CD14-positive monocyte (primary cell): ENCODE measurements around the gene NCMAP. TPM values are rescaled to one million over a fixed set of nuclear protein-coding genes. Genes with fewer than 3 reads are reported as not detected.

Source experiments
- DNase-seq, 3 donors: peaks; one replicate each; pipeline ENCODE4 v3.0.0-alpha.2; 2011 to 2022
- H2AFZ ChIP-seq: 2 replicates; pipeline ENCODE4 v1.6.0; 2012; ENCODE audit warnings: mild to moderate bottlenecking, low read depth, low read length, inconsistent platforms; ENCODE audit not compliant: insufficient read depth, poor library complexity, severe bottlenecking
- H3K27ac ChIP-seq, 2 donors: 1 replicate in 1 of 2; 2 replicates in 1 of 2; pipeline ENCODE4 v1.5.1; 2012 to 2013; ENCODE audit warnings: low read length in 2 of 2, control low read depth in 1 of 2, inconsistent platforms in 1 of 2, low read depth in 1 of 2, mild to moderate bottlenecking in 1 of 2
- H3K27me3 ChIP-seq, 2 donors: one replicate each; pipeline versions ENCODE4 v1.6.0 to v1.6.1; 2011 to 2013; ENCODE audit warnings: low read length in 2 of 2; ENCODE audit not compliant: control insufficient read depth in 2 of 2, insufficient read depth in 2 of 2
- H3K36me3 ChIP-seq, 2 donors: replicated peaks in 1 of 2; 1 replicate in 1 of 2; 2 replicates in 1 of 2; pipeline versions ENCODE4 v1.5.1 to v1.6.1; 2012 to 2013; ENCODE audit warnings: low read length in 2 of 2, control low read depth in 1 of 2, inconsistent platforms in 1 of 2, mild to moderate bottlenecking in 1 of 2; ENCODE audit not compliant: insufficient read depth in 2 of 2, control insufficient read depth in 1 of 2
- H3K4me1 ChIP-seq, 2 donors: 1 replicate in 1 of 2; 2 replicates in 1 of 2; pipeline versions ENCODE4 v1.5.1 to v1.6.1; 2012 to 2013; ENCODE audit warnings: low read length in 2 of 2, control low read depth in 1 of 2, inconsistent platforms in 1 of 2, mild to moderate bottlenecking in 1 of 2, moderate library complexity in 1 of 2; ENCODE audit not compliant: insufficient read depth in 2 of 2, control insufficient read depth in 1 of 2
- H3K4me2 ChIP-seq: replicated peaks from 2 replicates; pipeline ENCODE3; 2012; ENCODE audit warnings: low read length, moderate library complexity, mild to moderate bottlenecking; ENCODE audit not compliant: poor library complexity, severe bottlenecking; ENCODE audit errors: extremely low read depth
- H3K4me3 ChIP-seq, 3 experiments: fragments of 200-600 bp in 1 of 3; sonication (generic) in 1 of 3; replicated peaks in 1 of 3; 1 replicate in 2 of 3; 2 replicates in 1 of 3; pipeline ENCODE4 v1.5.1; 2011 to 2013; ENCODE audit warnings: low read length in 3 of 3, mild to moderate bottlenecking in 3 of 3, control low read depth in 2 of 3, low read depth in 2 of 3, inconsistent platforms in 1 of 3, moderate library complexity in 1 of 3
- H3K79me2 ChIP-seq: 2 replicates; pipeline ENCODE4 v1.6.0; 2012; ENCODE audit warnings: mild to moderate bottlenecking, control low read depth, inconsistent platforms, low read length, moderate library complexity; ENCODE audit not compliant: insufficient read depth
- H3K9ac ChIP-seq: 2 replicates; pipeline ENCODE4 v1.6.0; 2017; ENCODE audit warnings: low read length, mild to moderate bottlenecking; ENCODE audit not compliant: insufficient read depth, poor library complexity, severe bottlenecking
- H3K9me3 ChIP-seq, 2 donors: replicated peaks in 1 of 2; 1 replicate in 1 of 2; 2 replicates in 1 of 2; pipeline versions ENCODE4 v1.5.1 to v1.6.1; 2012 to 2013; ENCODE audit warnings: low read length in 2 of 2, control low read depth in 1 of 2; ENCODE audit not compliant: control insufficient read depth in 1 of 2, insufficient read depth in 1 of 2
- H4K20me1 ChIP-seq: 2 replicates; pipeline ENCODE4 v1.6.0; 2012; ENCODE audit warnings: mild to moderate bottlenecking, low read length, control low read depth, moderate library complexity; ENCODE audit not compliant: insufficient read depth
- H3K27ac Mint-ChIP-seq, 7 donors: one replicate each; pipeline ENCODE4 v1.8.0; 2020; ENCODE audit warnings: mild to moderate bottlenecking in 7 of 7, mixed read lengths in 7 of 7, moderate library complexity in 6 of 7, inconsistent platforms in 2 of 7
- H3K27me3 Mint-ChIP-seq, 3 donors: one replicate each; pipeline ENCODE4 v1.8.0; 2021 to 2022; ENCODE audit warnings: low read depth in 3 of 3, mild to moderate bottlenecking in 3 of 3, mixed read lengths in 3 of 3, moderate library complexity in 3 of 3, inconsistent platforms in 1 of 3
- H3K36me3 Mint-ChIP-seq, 2 donors: one replicate each; pipeline ENCODE4 v1.8.0; 2020; ENCODE audit warnings: mixed read lengths in 2 of 2, inconsistent platforms in 1 of 2, mild to moderate bottlenecking in 1 of 2
- H3K4me1 Mint-ChIP-seq: one replicate; pipeline ENCODE4 v1.8.0; 2020; ENCODE audit warnings: mild to moderate bottlenecking, mixed read lengths
- H3K4me3 Mint-ChIP-seq, 2 donors: one replicate each; pipeline ENCODE4 v1.8.0; 2020; ENCODE audit warnings: mild to moderate bottlenecking in 2 of 2, mixed read lengths in 2 of 2, moderate library complexity in 1 of 2
- H3K9me3 Mint-ChIP-seq, 7 donors: one replicate each; pipeline ENCODE4 v1.8.0; 2020 to 2022; ENCODE audit warnings: mixed read lengths in 7 of 7, mild to moderate bottlenecking in 6 of 7, moderate library complexity in 6 of 7, inconsistent platforms in 2 of 7
- WGBS: methylation state at CpG from one replicate; pipeline ENCODE4 v1.1.5; 2013; ENCODE audit warnings: missing lambda C conversion rate; ENCODE audit not compliant: insufficient coverage; 5-methylcytosine and 5-hydroxymethylcytosine counted together
- intact Hi-C, 2 donors: fragments of 100-400 bp; cut with micrococcal nuclease; formaldehyde crosslinking; loops; one replicate each; pipeline versions ENCODE4 v1.15.0 to v1.15.1; 2023
- polyA minus RNA-seq: library from RNA; depleted of rRNA, polyadenylated mRNA; stranded (reverse); fragments of >200 nt; gene quantifications from 2 replicates; pipeline ENCODE4 v1.2.3, GENCODE V29; 2012
- polyA plus RNA-seq, 3 donors: library from polyadenylated mRNA; depleted of rRNA in 1 of 3; unstranded in 2 of 3; stranded (reverse) in 1 of 3; fragments of 300-500 nt in 2 of 3; fragments of >200 nt in 1 of 3; fragmentation: Illumina TruSeq in 2 of 3; gene quantifications; 1 replicate in 2 of 3; 2 replicates in 1 of 3; pipeline ENCODE4 v1.2.3, GENCODE V29; 2012 to 2021
- total RNA-seq, 12 experiments: library from RNA in 1 of 12; stranded (reverse) in 1 of 12; fragments of 120-200 nt in 1 of 12; gene quantifications; one replicate each; pipeline ENCODE4 v1.2.4 and lab custom pipeline; 2013 to 2026; ENCODE audit warnings: mixed read lengths in 6 of 12, inconsistent platforms in 1 of 12
- TF ChIP-seq, protein P1 (sequence below): fragments of 200-600 bp; IDR thresholded peaks from one replicate; pipeline ENCODE4 v1.8.0; 2022; ENCODE audit warnings: antibody characterized with exemption, mild to moderate bottlenecking

NCMAP gene, protein sequence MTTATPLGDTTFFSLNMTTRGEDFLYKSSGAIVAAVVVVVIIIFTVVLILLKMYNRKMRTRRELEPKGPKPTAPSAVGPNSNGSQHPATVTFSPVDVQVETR
- total RNA-seq (2013), result not detected
- not detected for polyA plus RNA-seq
- not detected in 2 replicates for polyA minus RNA-seq
- total RNA-seq (lab: John Stamatoyannopoulos, UW), result 0 to 1.2 (median 0.08) reads per million in 11 experiments

DNA sequence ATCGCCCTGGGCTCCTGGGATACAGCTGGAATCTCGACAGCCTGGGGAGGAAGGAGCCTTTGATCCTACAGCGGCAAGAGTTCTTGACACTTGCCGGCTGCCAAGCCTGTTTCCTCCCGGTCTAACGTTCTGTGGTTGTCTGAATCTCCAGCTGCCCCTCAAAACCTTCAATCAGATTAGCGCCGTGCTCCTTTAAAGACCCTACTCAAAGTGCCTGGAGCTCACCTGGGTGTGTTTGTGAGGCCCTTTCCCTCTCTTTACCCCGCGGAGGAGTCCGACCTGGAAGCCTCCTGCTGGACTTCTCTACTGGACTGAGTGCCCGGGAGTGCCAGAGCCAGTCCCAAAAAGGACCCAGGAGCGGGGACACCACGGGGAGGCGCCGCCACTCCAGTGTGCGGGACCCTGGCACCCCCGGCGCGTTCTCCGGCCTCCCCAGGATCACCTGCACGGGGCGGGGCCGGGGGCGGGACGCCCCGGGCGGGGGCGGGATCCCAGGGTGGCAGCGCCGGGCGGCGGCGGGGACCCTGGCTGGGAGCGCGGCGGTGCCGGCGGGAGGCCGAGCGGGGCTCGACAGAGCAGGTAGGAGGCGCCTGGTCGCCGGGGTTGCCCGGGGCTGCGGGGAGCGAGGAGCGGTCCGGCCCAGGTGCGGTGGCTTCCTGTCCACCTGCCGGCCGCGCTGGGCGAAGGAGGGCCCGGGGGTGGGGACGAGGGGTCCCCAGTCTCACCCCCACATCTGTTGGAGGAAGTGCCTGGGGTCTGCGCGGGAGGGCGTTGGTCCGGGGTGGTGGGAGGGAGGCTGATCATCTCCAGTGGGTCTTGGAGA is at the start of gene NCMAP:
NCMAP (plus strand) TSS at position 497 of the 823 bp plus-strand sequence. CDS start 39,344 bp downstream, outside the sequence.
- Histone ChIP-seq H3K9me3 (peaks cover 0 to 8% of the 10 kb centered on the region in 2 donors), H3K27me3 (peaks cover 26 to 49% of the 10 kb centered on the region in 2 donors), H3K36me3 (no peaks in the 10 kb centered on the region), H3K9ac (peak within 1 kb of the TSS; percentile 15), H4K20me1 (no peaks in the 10 kb centered on the region), H3K4me3 (no peak within 1 kb of the TSS), H3K27ac (no peak within 1 kb of the TSS), H3K79me2 (no peaks in the 10 kb centered on the region), H2AFZ (peak within 1 kb of the TSS; percentile 41), H3K4me1 (peaks cover 6 to 23% of the 10 kb centered on the region in 2 donors), H3K4me2 (peak within 1 kb of the TSS; percentile 15)
- H3K9me3 Mint-ChIP-seq, result peaks cover 0 to 8% (median 3%) of the 10 kb centered on the region in 7 donors
- peaks cover 41 to 66% (median 41%) of the 10 kb centered on the region in 3 donors for H3K27me3 Mint-ChIP-seq
- under 1% methylated on average over 51 of the region's 61 CpGs for WGBS
- TF ChIP-seq, protein P1, sequence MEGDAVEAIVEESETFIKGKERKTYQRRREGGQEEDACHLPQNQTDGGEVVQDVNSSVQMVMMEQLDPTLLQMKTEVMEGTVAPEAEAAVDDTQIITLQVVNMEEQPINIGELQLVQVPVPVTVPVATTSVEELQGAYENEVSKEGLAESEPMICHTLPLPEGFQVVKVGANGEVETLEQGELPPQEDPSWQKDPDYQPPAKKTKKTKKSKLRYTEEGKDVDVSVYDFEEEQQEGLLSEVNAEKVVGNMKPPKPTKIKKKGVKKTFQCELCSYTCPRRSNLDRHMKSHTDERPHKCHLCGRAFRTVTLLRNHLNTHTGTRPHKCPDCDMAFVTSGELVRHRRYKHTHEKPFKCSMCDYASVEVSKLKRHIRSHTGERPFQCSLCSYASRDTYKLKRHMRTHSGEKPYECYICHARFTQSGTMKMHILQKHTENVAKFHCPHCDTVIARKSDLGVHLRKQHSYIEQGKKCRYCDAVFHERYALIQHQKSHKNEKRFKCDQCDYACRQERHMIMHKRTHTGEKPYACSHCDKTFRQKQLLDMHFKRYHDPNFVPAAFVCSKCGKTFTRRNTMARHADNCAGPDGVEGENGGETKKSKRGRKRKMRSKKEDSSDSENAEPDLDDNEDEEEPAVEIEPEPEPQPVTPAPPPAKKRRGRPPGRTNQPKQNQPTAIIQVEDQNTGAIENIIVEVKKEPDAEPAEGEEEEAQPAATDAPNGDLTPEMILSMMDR, result no peak
- H3K4me1 Mint-ChIP-seq, result peaks cover 22% of the 10 kb centered on the region
- peak within 1 kb of the TSS; percentile 16 to 83 for H3K4me3 Mint-ChIP-seq
- DNase-seq, result no peak
- peak within 1 kb of the TSS in 1 of 7 donors; percentile 46 for H3K27ac Mint-ChIP-seq
- intact Hi-C loops, result no loop called here
- peaks cover 0 to 3% of the 10 kb centered on the region in 2 donors for H3K36me3 Mint-ChIP-seq

DNA sequence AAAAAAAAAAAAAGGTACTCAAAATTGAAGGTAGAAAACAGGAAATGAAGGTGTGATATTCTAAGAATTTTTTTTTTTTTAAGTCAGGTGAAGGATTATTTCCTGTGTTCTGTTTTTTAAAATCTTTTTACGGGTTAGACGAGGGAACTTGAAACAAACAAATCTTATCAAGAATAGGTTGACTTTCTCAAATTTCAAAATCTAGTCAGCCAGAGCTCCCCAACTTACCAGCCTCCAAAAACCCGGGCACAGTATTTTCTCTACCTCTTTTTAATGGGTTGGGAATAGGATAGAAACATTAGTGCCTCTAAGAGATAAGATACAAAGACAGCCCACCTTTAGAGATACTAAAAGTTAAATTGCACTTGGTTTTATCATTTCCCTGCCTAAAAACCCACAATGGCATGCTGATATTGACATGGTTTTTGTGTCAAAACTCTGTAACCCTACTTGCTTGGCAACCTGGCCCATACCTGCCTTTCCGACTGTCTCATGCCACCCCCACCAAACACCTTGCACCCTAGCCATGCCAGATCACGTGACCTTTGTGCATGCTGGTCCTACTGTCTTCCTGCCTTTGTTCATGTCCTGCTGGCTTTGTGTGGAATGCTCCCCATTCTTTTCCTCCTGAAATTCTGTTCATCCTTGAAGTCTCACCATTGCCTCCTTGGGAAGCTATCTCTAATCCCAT is 49.1 kb upstream of the NCMAP start:
- H3K4me1 ChIP-seq, result peaks cover 7 to 16% of the 10 kb centered on the region in 2 donors
- peaks cover 21 to 23% of the 10 kb centered on the region in 2 donors for H3K36me3 Mint-ChIP-seq

More for the DNA sequence above, 49.1 kb upstream of the NCMAP start:
- no peak for DNase-seq
- TF ChIP-seq, protein P1, result no peak
- peaks cover 0 to 1% (median 0%) of the 10 kb centered on the region in 3 donors for H3K27me3 Mint-ChIP-seq
- Histone ChIP-seq H4K20me1 (no peaks in the 10 kb centered on the region), H3K27me3 (no peaks in the 10 kb centered on the region), H3K9me3 (no peaks in the 10 kb centered on the region), H3K79me2 (peaks cover 65% of the 10 kb centered on the region), H2AFZ (no peak overlapping the region), H3K27ac (no peak overlapping the region), H3K4me3 (no peak overlapping the region), H3K9ac (no peak overlapping the region), H3K36me3 (no peaks in the 10 kb centered on the region), H3K4me2 (no peak overlapping the region)
- no peak overlapping the region for H3K27ac Mint-ChIP-seq
- 80% methylated on average over 1 of the region's 5 CpGs for WGBS
- no peaks in the 10 kb centered on the region for H3K9me3 Mint-ChIP-seq
- no peak overlapping the region for H3K4me3 Mint-ChIP-seq
- intact Hi-C loops, result loop anchor here in 1 of 2 donors (5.0 kb wide), 1 partner anchor 35 kb away; no protein-coding TSS in a partner anchor
- H3K4me1 Mint-ChIP-seq, result peaks cover 25% of the 10 kb centered on the region
